Measurements from ENCODE around the gene PRDM15.

The PRDM15 gene

GRCh38 chr21:41907496-41908258 is 28.5 kb upstream of the PRDM15 start:
- TF ChIP-seq FOXM1 (IDR thresholded peaks at IDR 0.05; ENCODE audit: borderline replicate concordance, low read depth) (no peak), TCF12 (IDR thresholded peaks at IDR 0.05; ENCODE audit: low read depth) (no peak), RAD21 (IDR thresholded peaks at IDR 0.05; ENCODE audit: low read depth) (no peak), CEBPB (IDR thresholded peaks at IDR 0.05) (no peak), USF1 (IDR thresholded peaks at IDR 0.05) (no peak), CREB1 (IDR thresholded peaks at IDR 0.05; ENCODE audit: low read depth) (no peak), YY1 (IDR thresholded peaks at IDR 0.05; ENCODE audit: low read depth) (no peak)

DNA sequence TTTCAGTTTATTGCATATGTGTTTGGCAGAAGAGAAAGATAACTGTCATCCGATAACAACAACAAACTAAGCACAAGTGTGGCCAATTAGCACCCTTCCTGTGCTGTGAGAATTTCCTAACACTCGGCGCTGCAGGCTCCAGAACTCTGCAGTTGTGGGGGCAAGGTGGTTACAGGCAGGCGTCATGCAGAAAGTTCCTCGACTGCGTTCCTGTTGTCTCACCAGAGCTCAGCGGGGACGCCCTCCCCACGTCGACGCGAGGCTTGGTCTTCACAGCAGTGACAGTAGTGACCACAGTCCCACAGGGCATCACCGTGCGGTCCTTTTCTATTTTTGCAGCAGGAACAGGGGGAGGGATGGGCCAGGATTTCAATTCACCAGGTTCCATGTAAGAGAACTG is 27.6 kb upstream of the PRDM15 start:
- no peak for TF ChIP-seq EP300 (IDR thresholded peaks at IDR 0.05; ENCODE audit: borderline replicate concordance)
- TF ChIP-seq FOXM1 (IDR thresholded peaks at IDR 0.05; ENCODE audit: borderline replicate concordance, low read depth): no peak
- no peak for TF ChIP-seq YY1 (IDR thresholded peaks at IDR 0.05; ENCODE audit: low read depth)
- TF ChIP-seq TEAD4 (IDR thresholded peaks at IDR 0.05): no peak

DNA sequence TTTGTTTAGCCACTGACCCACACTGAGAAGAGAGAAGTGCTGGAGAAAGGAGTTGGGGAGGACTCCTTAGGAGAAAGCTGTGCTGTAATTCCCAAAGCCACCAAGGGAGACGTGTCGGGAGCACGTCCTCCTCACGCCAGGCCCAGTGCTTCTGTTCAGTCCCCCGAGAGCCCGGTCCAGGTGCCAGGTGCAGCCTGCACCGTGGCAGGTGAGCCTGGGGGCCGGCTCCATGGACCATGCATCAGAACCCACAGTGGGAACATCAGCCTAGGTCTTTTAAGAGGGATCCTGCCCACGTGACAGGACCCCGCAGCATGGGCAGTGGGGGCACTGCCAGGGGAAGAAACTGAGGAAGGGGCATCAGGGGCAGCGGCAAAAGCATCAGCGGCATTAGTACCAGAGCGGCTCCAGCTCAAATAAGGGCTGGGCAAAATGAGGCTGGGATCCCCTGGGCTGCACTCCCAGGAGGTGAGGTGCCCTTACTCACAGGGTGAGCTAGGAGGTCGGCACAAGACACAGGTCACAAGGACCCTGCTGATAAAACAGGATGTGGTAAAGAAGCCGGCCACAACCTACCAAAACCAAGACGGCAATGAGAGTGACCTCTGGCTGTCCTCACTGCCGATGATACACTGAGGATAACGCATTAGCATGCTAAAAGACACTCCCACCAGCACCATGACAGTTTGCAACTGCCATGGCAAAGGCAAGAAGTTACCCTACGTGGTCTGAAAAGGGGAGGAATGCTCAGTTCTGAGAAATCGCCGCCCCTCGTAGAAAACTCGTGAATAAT is 24.6 kb upstream of the PRDM15 start:
- TF ChIP-seq CEBPB (IDR thresholded peaks at IDR 0.05) (no peak), CREB1 (IDR thresholded peaks at IDR 0.05; ENCODE audit: low read depth) (no peak), RAD21 (IDR thresholded peaks at IDR 0.05; ENCODE audit: low read depth) (no peak), FOXM1 (IDR thresholded peaks at IDR 0.05; ENCODE audit: borderline replicate concordance, low read depth) (no peak), TCF12 (IDR thresholded peaks at IDR 0.05; ENCODE audit: low read depth) (no peak), MAX (IDR thresholded peaks at IDR 0.05) (no peak), EP300 (IDR thresholded peaks at IDR 0.05; ENCODE audit: borderline replicate concordance) (no peak), EGR1 (IDR thresholded peaks at IDR 0.05) (no peak), NFIC (IDR thresholded peaks at IDR 0.05) (no peak), YY1 (IDR thresholded peaks at IDR 0.05; ENCODE audit: low read depth) (no peak), ZBTB7A (IDR thresholded peaks at IDR 0.05; ENCODE audit: low read depth) (no peak), TEAD4 (IDR thresholded peaks at IDR 0.05) (no peak), USF1 (IDR thresholded peaks at IDR 0.05) (no peak), TAF1 (IDR thresholded peaks at IDR 0.05; ENCODE audit: low read depth) (no peak)
- TF ChIP-seq, protein P1, sequence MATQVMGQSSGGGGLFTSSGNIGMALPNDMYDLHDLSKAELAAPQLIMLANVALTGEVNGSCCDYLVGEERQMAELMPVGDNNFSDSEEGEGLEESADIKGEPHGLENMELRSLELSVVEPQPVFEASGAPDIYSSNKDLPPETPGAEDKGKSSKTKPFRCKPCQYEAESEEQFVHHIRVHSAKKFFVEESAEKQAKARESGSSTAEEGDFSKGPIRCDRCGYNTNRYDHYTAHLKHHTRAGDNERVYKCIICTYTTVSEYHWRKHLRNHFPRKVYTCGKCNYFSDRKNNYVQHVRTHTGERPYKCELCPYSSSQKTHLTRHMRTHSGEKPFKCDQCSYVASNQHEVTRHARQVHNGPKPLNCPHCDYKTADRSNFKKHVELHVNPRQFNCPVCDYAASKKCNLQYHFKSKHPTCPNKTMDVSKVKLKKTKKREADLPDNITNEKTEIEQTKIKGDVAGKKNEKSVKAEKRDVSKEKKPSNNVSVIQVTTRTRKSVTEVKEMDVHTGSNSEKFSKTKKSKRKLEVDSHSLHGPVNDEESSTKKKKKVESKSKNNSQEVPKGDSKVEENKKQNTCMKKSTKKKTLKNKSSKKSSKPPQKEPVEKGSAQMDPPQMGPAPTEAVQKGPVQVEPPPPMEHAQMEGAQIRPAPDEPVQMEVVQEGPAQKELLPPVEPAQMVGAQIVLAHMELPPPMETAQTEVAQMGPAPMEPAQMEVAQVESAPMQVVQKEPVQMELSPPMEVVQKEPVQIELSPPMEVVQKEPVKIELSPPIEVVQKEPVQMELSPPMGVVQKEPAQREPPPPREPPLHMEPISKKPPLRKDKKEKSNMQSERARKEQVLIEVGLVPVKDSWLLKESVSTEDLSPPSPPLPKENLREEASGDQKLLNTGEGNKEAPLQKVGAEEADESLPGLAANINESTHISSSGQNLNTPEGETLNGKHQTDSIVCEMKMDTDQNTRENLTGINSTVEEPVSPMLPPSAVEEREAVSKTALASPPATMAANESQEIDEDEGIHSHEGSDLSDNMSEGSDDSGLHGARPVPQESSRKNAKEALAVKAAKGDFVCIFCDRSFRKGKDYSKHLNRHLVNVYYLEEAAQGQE (IDR thresholded peaks at IDR 0.05; ENCODE audit: low read depth): no peak

- TF ChIP-seq MAX (IDR thresholded peaks at IDR 0.05) (no peak), RAD21 (IDR thresholded peaks at IDR 0.05; ENCODE audit: low read depth) (no peak), USF1 (IDR thresholded peaks at IDR 0.05) (no peak)
These were observed 23.8 kb upstream of the PRDM15 start for GRCh38 chr21:41902946-41903345.

- TF ChIP-seq YY1 (IDR thresholded peaks at IDR 0.05; ENCODE audit: low read depth): no peak
- no peak for TF ChIP-seq MAX (IDR thresholded peaks at IDR 0.05)
- TF ChIP-seq FOXM1 (IDR thresholded peaks at IDR 0.05; ENCODE audit: borderline replicate concordance, low read depth): no peak
These were observed 22.6 kb upstream of the PRDM15 start for GRCh38 chr21:41901782-41902181.

GRCh38 chr21:41901099-41901498 is 22.0 kb upstream of the PRDM15 start:
- TF ChIP-seq FOXM1 (IDR thresholded peaks at IDR 0.05; ENCODE audit: borderline replicate concordance, low read depth) (no peak), YY1 (IDR thresholded peaks at IDR 0.05; ENCODE audit: low read depth) (no peak), EGR1 (IDR thresholded peaks at IDR 0.05) (no peak), CEBPB (IDR thresholded peaks at IDR 0.05) (no peak), ZBTB7A (IDR thresholded peaks at IDR 0.05; ENCODE audit: low read depth) (no peak), USF1 (IDR thresholded peaks at IDR 0.05) (no peak), EP300 (IDR thresholded peaks at IDR 0.05; ENCODE audit: borderline replicate concordance) (no peak), TEAD4 (IDR thresholded peaks at IDR 0.05) (no peak), CREB1 (IDR thresholded peaks at IDR 0.05; ENCODE audit: low read depth) (no peak)
- TF ChIP-seq, protein P1 (IDR thresholded peaks at IDR 0.05; ENCODE audit: low read depth): no peak

Data from Ishikawa (cell line).